ENCODE measurements around the gene PRKG1. TPM values are rescaled to one million over a fixed set of nuclear protein-coding genes. Genes with fewer than 3 reads are reported as not detected.

The PRKG1 gene
- total RNA-seq, 1 experiment from 2014 or later: 0.09 TPM

DNA sequence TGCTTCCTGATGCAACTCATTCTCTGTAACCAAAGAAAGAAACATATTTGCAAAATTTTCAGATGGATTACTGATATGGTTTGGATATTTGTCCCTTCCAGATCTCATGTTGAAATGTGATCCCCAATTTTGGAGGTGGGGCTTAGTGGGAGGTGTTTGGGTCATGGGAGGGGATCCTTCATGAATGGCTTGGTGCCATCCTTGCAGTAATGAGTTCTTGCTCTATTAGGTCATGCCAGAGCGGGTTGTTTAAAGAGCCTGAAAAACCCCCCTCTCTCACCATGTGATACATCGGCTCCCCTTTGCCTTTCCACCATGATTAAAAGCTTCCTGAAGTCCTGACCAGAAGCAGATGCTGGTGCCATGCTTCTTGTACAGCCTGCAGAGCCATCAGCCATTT lies 43.8 kb upstream of the PRKG1 start:
- intact Hi-C loops (cut with micrococcal nuclease; ENCODE audit: unreplicated experiment): no loop called here
- peaks cover 2% of the 10 kb centered on the region for H3K27me3 Mint-ChIP-seq (ENCODE audit: insufficient read depth, unreplicated experiment)
- no peaks in the 10 kb centered on the region for H3K4me1 Mint-ChIP-seq (ENCODE audit: low read depth, unreplicated experiment)
- Histone ChIP-seq H3K36me3 (ENCODE audit: control insufficient read depth, insufficient read depth, low read length) (no peaks in the 10 kb centered on the region), H3K4me3 (ENCODE audit: low read depth, low read length) (no peak overlapping the region), H3K9me3 (no peaks in the 10 kb centered on the region), H3K4me1 (no peaks in the 10 kb centered on the region), H3K27me3 (replicated peaks; ENCODE audit: control insufficient read depth, insufficient read depth, low read length) (no peaks in the 10 kb centered on the region)
- no peaks in the 10 kb centered on the region for H3K36me3 Mint-ChIP-seq (ENCODE audit: insufficient read depth, unreplicated experiment)
- ChIA-PET CTCF (no interaction called here), POLR2A (no interaction called here)
- H3K9me3 Mint-ChIP-seq (ENCODE audit: unreplicated experiment): no peaks in the 10 kb centered on the region
- no TSS peak for BruUV-seq (replicated peaks)
- TF ChIP-seq CTCF (IDR thresholded peaks at IDR 0.05; ENCODE audit: insufficient read depth in 1 of 2, low read depth in 1 of 2, low read length in 1 of 2, severe bottlenecking in 1 of 2, unreplicated experiment in 1 of 2): no peak
- H3K27ac Mint-ChIP-seq (ENCODE audit: unreplicated experiment): no peak overlapping the region
- DNase-seq: no peak
- H3K4me3 Mint-ChIP-seq (ENCODE audit: unreplicated experiment): no peak overlapping the region

- H3K4me3 ChIP-seq (ENCODE audit: low read depth, low read length): no peak overlapping the region
- no peaks in the 10 kb centered on the region for H3K4me1 ChIP-seq
- peak in 1 of 2 experiments; percentile 14 for DNase-seq
- no TSS peak for BruUV-seq (replicated peaks)
- Mint-ChIP-seq H3K27ac (ENCODE audit: unreplicated experiment) (no peak overlapping the region), H3K9me3 (ENCODE audit: unreplicated experiment) (no peaks in the 10 kb centered on the region), H3K36me3 (ENCODE audit: insufficient read depth, unreplicated experiment) (no peaks in the 10 kb centered on the region), H3K27me3 (ENCODE audit: insufficient read depth, unreplicated experiment) (peaks cover 2% of the 10 kb centered on the region), H3K4me3 (ENCODE audit: unreplicated experiment) (no peak overlapping the region), H3K4me1 (ENCODE audit: low read depth, unreplicated experiment) (no peaks in the 10 kb centered on the region)
- no peaks in the 10 kb centered on the region for H3K27me3 ChIP-seq (replicated peaks; ENCODE audit: control insufficient read depth, insufficient read depth, low read length)
- H3K36me3 ChIP-seq (ENCODE audit: control insufficient read depth, insufficient read depth, low read length): no peaks in the 10 kb centered on the region
- intact Hi-C loops (cut with micrococcal nuclease; ENCODE audit: unreplicated experiment): loop anchor here (1.0 kb wide), 1 partner anchor 21 kb away; no protein-coding TSS in a partner anchor
- TF ChIP-seq CTCF (IDR thresholded peaks at IDR 0.05; ENCODE audit: insufficient read depth in 1 of 2, low read depth in 1 of 2, low read length in 1 of 2, severe bottlenecking in 1 of 2, unreplicated experiment in 1 of 2): peak in 1 of 2 experiments; percentile 21
- POLR2A ChIA-PET: no interaction called here
- CTCF ChIA-PET: no interaction called here
- H3K9me3 ChIP-seq: no peaks in the 10 kb centered on the region
Observed at GRCh38 chr10:51031950-51032349, 42.3 kb upstream of the PRKG1 start.

DNA sequence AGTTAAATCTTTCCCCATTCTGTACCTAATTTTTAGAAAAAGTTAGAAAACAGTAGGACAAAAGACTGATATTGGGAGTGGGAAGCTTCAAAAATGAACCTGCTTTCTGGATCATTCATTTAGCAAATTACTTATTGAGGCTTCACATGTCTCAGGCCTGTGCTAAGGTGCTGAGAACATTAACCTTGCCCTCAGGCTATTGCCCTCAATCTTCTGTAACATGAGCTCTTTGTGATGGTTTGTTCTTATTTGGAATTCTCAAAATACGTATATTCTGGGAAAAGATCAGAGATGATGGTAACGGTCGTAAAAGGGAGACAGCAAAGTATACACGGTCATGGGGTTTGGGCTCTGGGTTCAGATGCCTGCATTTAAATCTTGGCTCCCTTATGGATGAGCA lies 39.5 kb upstream of the PRKG1 start:
- Mint-ChIP-seq H3K27ac (ENCODE audit: unreplicated experiment) (no peak overlapping the region), H3K27me3 (ENCODE audit: insufficient read depth, unreplicated experiment) (no peaks in the 10 kb centered on the region), H3K36me3 (ENCODE audit: insufficient read depth, unreplicated experiment) (no peaks in the 10 kb centered on the region), H3K9me3 (ENCODE audit: unreplicated experiment) (no peaks in the 10 kb centered on the region), H3K4me3 (ENCODE audit: unreplicated experiment) (no peak overlapping the region), H3K4me1 (ENCODE audit: low read depth, unreplicated experiment) (no peaks in the 10 kb centered on the region)
- Histone ChIP-seq H3K27me3 (replicated peaks; ENCODE audit: control insufficient read depth, insufficient read depth, low read length) (no peaks in the 10 kb centered on the region), H3K9me3 (no peaks in the 10 kb centered on the region), H3K4me1 (no peaks in the 10 kb centered on the region), H3K36me3 (ENCODE audit: control insufficient read depth, insufficient read depth, low read length) (no peaks in the 10 kb centered on the region), H3K4me3 (ENCODE audit: low read depth, low read length) (no peak overlapping the region)
- intact Hi-C loops (cut with micrococcal nuclease; ENCODE audit: unreplicated experiment): no loop called here
- no peak for TF ChIP-seq CTCF (IDR thresholded peaks at IDR 0.05; ENCODE audit: insufficient read depth in 1 of 2, low read depth in 1 of 2, low read length in 1 of 2, severe bottlenecking in 1 of 2, unreplicated experiment in 1 of 2)
- CTCF ChIA-PET: no interaction called here
- POLR2A ChIA-PET: no interaction called here
- DNase-seq: no peak
- no TSS peak for BruUV-seq (replicated peaks)

Data from Caco-2 (cell line).